WERI-Rb-1 (cell line): ENCODE data around the gene MAPK8IP2.

Experiments
- DNase-seq: peaks from one replicate; pipeline ENCODE4 v3.0.0-alpha.2; 2020
- H3K27ac ChIP-seq: fragments of 250-450 bp; sonication (Bioruptor Pico); 2 replicates; pipeline ENCODE4 v1.5.1; 2020; ENCODE audit warnings: mild to moderate bottlenecking, moderate library complexity
- H3K27me3 ChIP-seq: fragments of 250-450 bp; sonication (Bioruptor Pico); 2 replicates; pipeline ENCODE4 v1.5.1; 2021; ENCODE audit warnings: mild to moderate bottlenecking, low read depth, moderate library complexity; ENCODE audit not compliant: insufficient read depth, severe bottlenecking
- H3K36me3 ChIP-seq: fragments of 250-450 bp; sonication (Bioruptor Pico); 2 replicates; pipeline ENCODE4 v1.5.1; 2020; ENCODE audit warnings: mild to moderate bottlenecking, moderate library complexity
- H3K4me3 ChIP-seq: 2 replicates; pipeline ENCODE4 v1.5.1; 2011; ENCODE audit warnings: low read depth, mild to moderate bottlenecking, control low read depth, low read length
- H3K9me3 ChIP-seq: fragments of 250-450 bp; sonication (Bioruptor Pico); 2 replicates; pipeline ENCODE4 v1.5.1; 2021; ENCODE audit warnings: mild to moderate bottlenecking, moderate library complexity; ENCODE audit not compliant: severe bottlenecking
- TF ChIP-seq, protein P1 (sequence below): IDR thresholded peaks from 2 replicates; pipeline ENCODE4 v1.5.1; 2011; ENCODE audit warnings: low read depth, mild to moderate bottlenecking, control low read depth, inconsistent platforms, low read length

MAPK8IP2 gene

GRCh38 chr22:50610041-50610451, 9.5 kb downstream of the MAPK8IP2 start:
- TF ChIP-seq, protein P1, sequence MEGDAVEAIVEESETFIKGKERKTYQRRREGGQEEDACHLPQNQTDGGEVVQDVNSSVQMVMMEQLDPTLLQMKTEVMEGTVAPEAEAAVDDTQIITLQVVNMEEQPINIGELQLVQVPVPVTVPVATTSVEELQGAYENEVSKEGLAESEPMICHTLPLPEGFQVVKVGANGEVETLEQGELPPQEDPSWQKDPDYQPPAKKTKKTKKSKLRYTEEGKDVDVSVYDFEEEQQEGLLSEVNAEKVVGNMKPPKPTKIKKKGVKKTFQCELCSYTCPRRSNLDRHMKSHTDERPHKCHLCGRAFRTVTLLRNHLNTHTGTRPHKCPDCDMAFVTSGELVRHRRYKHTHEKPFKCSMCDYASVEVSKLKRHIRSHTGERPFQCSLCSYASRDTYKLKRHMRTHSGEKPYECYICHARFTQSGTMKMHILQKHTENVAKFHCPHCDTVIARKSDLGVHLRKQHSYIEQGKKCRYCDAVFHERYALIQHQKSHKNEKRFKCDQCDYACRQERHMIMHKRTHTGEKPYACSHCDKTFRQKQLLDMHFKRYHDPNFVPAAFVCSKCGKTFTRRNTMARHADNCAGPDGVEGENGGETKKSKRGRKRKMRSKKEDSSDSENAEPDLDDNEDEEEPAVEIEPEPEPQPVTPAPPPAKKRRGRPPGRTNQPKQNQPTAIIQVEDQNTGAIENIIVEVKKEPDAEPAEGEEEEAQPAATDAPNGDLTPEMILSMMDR, result no peak
- Histone ChIP-seq H3K9me3 (no peaks in the 10 kb centered on the region), H3K27ac (no peak overlapping the region), H3K27me3 (no peaks in the 10 kb centered on the region), H3K36me3 (peaks cover 42% of the 10 kb centered on the region), H3K4me3 (no peak overlapping the region)
- DNase-seq, result no peak

- DNase-seq, result no peak
- Histone ChIP-seq H3K4me3 (no peak overlapping the region), H3K9me3 (no peaks in the 10 kb centered on the region), H3K27me3 (no peaks in the 10 kb centered on the region), H3K36me3 (peaks cover 36% of the 10 kb centered on the region), H3K27ac (no peak overlapping the region)
- TF ChIP-seq, protein P1, result no peak
Measured at GRCh38 chr22:50610581-50610980, 10.0 kb downstream of the MAPK8IP2 start.

- Histone ChIP-seq H3K4me3 (no peak overlapping the region), H3K27me3 (no peaks in the 10 kb centered on the region), H3K9me3 (no peaks in the 10 kb centered on the region), H3K36me3 (peaks cover 28% of the 10 kb centered on the region), H3K27ac (no peak overlapping the region)
- no peak for DNase-seq
- TF ChIP-seq, protein P1, result no peak
Measured at GRCh38 chr22:50611341-50612060, 10.9 kb downstream of the MAPK8IP2 start.

DNA sequence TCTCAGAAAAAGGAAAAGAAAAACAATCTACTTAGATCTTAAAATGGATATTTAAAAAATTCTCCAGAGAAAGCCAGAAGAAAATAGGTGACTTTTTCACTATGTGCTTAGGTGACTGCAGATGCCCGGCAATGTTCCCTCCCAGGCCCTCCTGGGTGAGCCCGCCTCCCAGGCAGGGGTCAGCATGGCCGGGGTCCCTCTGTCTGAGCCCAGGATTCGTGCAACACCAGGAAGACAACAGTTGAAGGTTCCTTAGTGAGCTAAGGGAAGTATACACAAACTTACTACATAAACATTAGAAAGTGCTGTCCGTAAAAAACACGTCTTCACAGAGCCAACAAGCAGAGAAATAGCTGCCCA, 11.6 kb downstream of the MAPK8IP2 start:
- DNase-seq, result no peak
- TF ChIP-seq, protein P1, result no peak
- Histone ChIP-seq H3K4me3 (no peak overlapping the region), H3K36me3 (peaks cover 24% of the 10 kb centered on the region), H3K27ac (no peak overlapping the region), H3K27me3 (no peaks in the 10 kb centered on the region), H3K9me3 (no peaks in the 10 kb centered on the region)

DNA sequence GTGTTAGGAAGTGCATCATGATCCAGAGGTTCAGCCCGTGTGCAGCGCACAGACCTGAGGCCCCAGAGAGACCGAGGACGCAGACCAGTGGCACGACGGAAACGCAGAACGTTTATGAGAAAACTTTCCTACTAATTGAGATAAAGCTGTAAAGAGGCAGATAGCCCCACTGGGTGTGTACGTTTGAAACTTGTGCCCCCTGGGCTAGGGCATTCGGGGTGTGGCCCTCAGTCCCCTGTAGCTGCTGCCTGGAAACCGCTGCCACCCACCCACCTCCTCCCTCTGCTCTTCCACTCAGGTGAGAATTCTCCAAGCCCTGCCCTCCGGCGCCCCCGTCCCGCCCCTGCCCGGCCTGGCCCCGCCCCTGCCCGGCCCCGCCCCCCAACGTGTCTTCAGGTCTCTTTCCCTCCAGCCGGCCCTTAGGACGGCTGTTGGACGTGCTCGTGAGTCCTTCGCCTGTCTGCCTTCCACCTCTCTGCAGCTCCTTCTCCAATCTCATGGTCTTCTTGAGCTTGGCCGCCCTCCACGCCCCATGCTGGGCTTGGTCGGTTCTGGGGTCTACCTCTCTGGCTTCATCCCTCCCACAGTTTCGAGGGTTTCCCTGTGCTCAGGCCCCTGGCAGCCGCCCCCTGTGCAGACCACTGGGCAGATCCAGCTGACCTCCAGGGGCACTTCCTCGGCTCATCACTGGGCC, 12.1 kb downstream of the MAPK8IP2 start:
- TF ChIP-seq, protein P1, result no peak
- Histone ChIP-seq H3K27me3 (no peaks in the 10 kb centered on the region), H3K36me3 (peaks cover 20% of the 10 kb centered on the region), H3K9me3 (no peaks in the 10 kb centered on the region), H3K27ac (no peak overlapping the region), H3K4me3 (no peak overlapping the region)
- peak; percentile 47 for DNase-seq
